HG03060 (cell line): ENCODE measurements around the gene PRRG4.
"Not testable (repeated sequence)": the region's sequence is repeated elsewhere in the genome, so short reads cannot be mapped to it uniquely, and the experiment has no call there.

ENCODE experiments used
- ATAC-seq: cut with Tn5 transposase; IDR thresholded peaks from one replicate; pipeline ENCODE4 v1.9.1; 2021; ENCODE audit warnings: low read depth, moderate number of reproducible peaks; ENCODE audit not compliant: unreplicated experiment

Gene PRRG4

GRCh38 chr11:32829157-32829679 is 509 bp upstream of the PRRG4 start:
- no peak for ATAC-seq

DNA sequence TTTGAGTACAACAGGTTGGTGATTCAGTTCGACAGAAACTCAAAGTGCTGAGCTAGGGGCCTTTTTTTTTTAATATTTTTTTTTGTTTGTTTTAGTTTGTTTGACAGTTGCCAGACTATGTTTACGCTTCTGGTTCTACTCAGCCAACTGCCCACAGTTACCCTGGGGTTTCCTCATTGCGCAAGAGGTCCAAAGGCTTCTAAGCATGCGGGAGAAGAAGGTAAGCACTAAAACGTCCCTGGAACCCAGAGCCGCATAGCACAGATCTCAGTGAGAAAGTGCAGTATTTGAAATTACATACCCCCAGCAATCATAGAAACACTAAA is 649 bp downstream of the PRRG4 start:
- ATAC-seq, result no peak

DNA sequence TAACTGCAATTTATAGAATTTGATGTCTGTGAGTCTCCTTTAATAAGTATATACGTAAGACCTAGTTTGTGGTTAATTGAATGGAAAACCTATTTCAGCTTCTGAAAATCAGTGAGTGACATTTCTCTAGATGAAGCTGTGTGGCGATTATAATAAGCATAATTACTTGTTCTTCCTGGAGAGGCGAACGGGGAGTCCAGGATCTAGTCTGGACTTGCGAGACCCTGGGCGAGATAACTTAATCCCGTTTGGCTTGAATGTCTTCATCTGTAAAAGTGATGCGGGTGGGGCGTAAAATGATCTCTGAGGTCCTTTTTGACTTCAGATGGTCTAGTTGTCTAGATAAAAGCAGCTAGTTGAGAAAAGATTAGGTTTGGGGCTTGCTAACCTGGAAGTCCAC is 1.1 kb downstream of the PRRG4 start:
- ATAC-seq, result no peak

GRCh38 chr11:32831221-32831620 is 1.5 kb downstream of the PRRG4 start:
- no peak for ATAC-seq

GRCh38 chr11:32833921-32834320 is 4.2 kb downstream of the PRRG4 start:
- no peak for ATAC-seq

GRCh38 chr11:32836946-32837345 is 7.2 kb downstream of the PRRG4 start:
- ATAC-seq, result no peak

GRCh38 chr11:32838505-32839274 is 9.0 kb downstream of the PRRG4 start:
- ATAC-seq, result no peak

GRCh38 chr11:32839308-32839707 is 9.6 kb downstream of the PRRG4 start:
- ATAC-seq, result no peak

DNA sequence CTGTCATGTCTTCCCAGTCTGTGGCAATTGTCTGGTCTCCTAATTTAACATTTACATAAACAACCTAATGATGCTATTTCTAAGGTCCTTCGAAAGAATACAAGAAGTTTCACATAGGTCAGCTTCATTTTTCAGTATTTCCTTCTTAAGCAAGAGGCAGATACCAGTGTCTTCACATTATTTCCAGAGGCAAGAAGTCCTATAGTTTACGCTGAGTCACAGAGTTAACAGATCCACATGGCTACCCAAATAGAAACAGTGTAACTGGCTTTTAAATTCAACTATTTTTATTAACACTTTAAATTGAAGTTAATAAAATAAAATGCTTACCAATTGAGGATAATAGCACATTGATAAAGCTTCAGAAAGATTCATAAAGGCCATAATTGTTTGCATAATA is 10.9 kb downstream of the PRRG4 start:
- ATAC-seq, result no peak

DNA sequence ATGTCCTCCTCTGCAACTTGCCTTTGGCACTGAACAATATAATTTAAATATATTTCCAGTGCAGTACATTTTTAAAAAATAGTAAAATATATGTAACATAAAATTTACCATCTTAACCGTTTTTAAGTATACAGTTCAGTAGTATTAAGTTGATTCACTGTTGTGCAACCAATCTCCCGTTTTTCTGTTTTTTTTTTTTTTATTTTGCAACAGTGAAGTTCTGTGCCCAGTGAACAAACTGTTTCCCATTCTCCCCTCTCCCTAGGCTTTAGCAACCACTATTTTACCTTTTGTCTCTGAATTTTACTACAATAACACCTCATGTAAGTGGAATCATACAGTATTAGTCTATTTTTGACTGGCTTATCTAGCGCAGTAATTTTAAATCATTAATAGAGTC is 13.8 kb downstream of the PRRG4 start:
- no peak for ATAC-seq

DNA sequence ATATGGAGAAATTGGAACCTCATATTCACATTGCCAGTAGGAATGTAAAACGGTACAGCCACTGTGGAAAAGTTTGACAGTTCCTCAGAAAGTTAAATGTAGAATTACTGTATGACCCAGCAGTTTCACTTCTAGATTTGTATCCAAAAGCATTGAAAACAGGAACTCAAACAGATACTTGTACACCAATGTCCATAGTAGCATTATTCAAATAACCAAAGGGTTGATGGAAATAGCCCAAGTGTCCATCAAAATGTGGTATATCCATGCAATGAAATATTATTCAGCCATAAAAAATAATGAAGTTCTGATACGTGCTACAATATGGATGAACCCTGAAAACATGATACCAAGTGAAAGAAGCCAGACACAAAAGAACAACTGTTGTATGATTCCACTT is 17.8 kb downstream of the PRRG4 start:
- ATAC-seq, result no peak

DNA sequence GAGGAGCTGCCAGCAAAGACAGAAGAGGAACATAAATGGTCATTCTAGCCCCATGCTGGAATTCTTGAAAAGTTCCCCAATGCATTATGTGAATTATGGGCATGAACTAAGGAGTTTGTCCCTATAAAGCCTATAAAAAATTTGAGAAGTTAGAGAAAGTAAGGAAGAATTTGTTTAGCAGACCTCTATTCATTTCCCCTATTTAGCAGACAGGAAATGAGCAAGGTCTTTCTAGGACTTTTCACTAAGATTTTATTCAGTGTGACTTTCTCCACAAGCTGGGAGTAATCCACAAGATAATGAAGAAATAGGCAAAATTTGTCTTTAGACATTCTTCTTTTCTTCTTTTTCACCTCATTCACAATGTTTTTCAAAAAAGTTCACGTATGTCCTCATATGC is 20.0 kb downstream of the PRRG4 start:
- ATAC-seq, result no peak

DNA sequence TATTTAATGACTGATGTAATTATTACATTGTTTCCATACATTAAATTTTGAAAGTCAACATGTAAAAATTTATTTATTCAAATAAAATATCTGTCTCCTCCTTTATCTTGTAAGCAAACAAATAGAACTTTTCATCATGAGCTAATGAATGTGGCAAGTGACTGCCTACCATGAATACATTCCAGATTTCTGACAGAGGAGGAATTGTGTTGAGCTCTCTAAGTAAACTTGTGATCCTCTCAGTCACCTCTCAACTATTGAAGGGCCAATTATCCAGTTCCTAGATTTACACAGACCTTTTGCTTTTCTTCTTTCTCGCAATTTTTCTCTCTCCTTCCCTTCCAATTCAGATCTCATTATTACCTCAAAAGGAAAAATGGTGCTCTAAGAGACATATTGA is 21.5 kb downstream of the PRRG4 start:
- ATAC-seq, result no peak

- ATAC-seq, result no peak
These were observed 22.5 kb downstream of the PRRG4 start for GRCh38 chr11:32852207-32852606.

DNA sequence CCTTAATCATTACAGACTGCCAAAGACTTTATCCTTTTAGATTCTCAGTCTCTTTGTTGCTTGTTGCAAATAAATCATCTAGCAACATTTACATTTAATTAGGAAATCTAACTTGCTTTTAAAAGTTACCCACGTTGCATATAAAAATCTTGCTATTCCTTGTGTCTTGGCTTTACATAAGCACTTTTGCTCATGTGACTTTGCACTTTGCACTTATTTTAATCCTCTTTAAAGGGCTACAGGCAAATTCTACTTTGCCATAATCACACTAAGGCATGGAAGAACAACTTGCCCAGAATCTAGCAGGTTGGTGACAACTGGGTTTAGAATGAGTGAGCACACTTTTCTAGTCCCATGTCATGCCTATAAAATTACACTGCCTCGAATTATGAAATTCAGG is 25.9 kb downstream of the PRRG4 start:
- no peak for ATAC-seq

GRCh38 chr11:32858731-32859130 is 29.0 kb downstream of the PRRG4 start:
- no peak for ATAC-seq

DNA sequence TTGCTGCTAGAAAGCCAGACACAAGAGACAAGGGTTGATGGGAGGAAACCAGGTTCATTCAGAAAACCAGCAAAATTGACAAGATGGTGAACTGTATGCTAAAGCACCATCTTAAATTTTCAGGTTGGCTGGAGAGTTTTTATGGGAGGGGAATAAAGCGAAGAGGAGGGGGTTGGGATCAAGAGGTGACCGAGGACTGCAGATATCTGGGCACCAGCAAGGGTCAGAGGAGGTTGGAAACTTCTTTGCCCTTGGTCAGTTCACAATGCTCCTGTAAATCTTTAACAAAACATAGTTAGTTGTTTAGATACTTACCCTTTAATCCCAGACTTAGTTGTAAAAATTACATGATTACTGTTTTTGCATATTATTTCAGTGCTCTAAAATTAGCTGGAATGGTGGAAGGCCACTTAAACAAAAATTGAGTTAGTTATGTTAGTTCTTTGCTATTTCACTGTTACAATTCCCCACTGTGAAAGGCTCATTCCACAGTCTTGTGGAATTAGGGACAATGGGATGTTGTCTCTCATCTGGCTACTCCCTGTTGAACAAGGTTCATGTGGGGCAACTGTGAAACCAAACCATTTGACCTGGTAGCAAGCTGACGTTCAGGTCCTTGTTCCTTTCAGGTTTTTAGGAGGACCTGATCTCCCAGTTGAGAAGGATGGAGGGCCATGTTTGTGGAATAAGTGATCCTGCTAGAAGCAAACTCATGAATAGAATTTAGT is 32.3 kb downstream of the PRRG4 start:
- ATAC-seq, result no peak

DNA sequence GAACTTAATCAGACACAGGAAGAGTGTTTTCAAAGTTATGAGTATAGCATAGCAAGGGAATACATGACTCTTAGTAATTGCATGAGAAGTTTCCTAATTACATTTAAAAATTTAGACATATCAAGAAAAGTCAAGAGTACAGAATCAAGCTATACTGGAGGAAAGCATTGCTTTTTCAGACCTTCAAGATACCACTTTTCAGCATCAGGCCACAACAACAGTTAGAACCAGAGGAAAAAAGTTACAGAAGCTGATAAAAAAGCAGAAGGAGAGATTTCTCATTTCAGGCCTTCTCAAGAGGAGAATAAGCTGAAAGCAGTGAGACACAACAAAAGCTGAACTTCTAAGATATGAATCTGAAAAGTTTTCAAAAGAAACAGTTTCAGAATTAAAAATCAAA is 34.8 kb downstream of the PRRG4 start:
- no peak for ATAC-seq

GRCh38 chr11:32868752-32869151 is 39.0 kb downstream of the PRRG4 start:
- not testable (repeated sequence) for ATAC-seq

DNA sequence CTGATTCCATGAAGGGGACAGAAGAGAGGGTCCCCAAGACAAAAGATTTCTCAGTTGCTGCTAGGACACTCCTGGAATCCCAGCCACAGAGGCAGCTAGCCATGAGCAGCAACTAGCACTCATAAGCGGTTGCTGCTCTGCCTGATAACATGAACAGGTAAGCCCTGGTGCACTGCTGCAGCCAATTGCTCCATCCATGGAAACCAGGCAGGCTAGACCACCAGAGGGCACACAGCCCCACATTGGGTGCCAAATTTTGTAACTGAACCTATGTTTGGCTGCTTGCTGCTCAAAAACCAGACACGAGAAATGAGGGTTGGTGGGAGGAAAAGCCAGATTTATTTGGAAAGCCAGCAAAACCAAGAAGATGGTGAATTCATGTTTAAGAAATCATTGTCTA is 40.9 kb downstream of the PRRG4 start:
- no peak for ATAC-seq

- no peak for ATAC-seq
These were observed 44.4 kb downstream of the PRRG4 start for GRCh38 chr11:32874132-32874531.

GRCh38 chr11:32881286-32881685 is 51.6 kb downstream of the PRRG4 start:
- no peak for ATAC-seq
